Right lobe of liver (tissue), 4 donors: ENCODE data around the gene CAVIN1.

ENCODE experiments used
- CTCF ChIP-seq, 4 donors: fragments of 200-600 bp in 3 of 4; fragments of 450-650 bp in 1 of 4; IDR thresholded peaks; one replicate each; pipeline versions ENCODE4 v1.5.1 to v1.8.0; 2016 to 2022; ENCODE audit warnings: antibody characterized with exemption in 4 of 4, mild to moderate bottlenecking in 2 of 4
- POLR2A ChIP-seq: fragments of 450-650 bp; IDR thresholded peaks from one replicate; pipeline ENCODE4 v1.6.1; 2017; ENCODE audit warnings: antibody characterized with exemption, mild to moderate bottlenecking
- donor health status: DM: no; HTN: no; CAD: no.
- donor health status: DM: no; HTN: no; CAD: no.
- donor health status: DM: no; HTN: yes; CAD: no.

- TF ChIP-seq CTCF (IDR thresholded peaks at IDR 0.05), result peak; percentile 17 to 45 (median 45)
- TF ChIP-seq POLR2A, result no peak
These were observed 15.8 kb upstream of the CAVIN1 start for GRCh38 chr17:42438600-42439567.
